ENCODE measurements around the gene GMPR.
"Not testable (repeated sequence)": the region's sequence is repeated elsewhere in the genome, so short reads cannot be mapped to it uniquely, and the experiment has no call there.

GMPR gene

GRCh38 chr6:16244869-16245451 lies 6.6 kb downstream of the GMPR start:
- DNase-seq (ENCODE audit: low spot score), result peak; percentile 60

- no peak for DNase-seq (ENCODE audit: low spot score)
Measured at GRCh38 chr6:16248271-16248853, 10.0 kb downstream of the GMPR start.

DNA sequence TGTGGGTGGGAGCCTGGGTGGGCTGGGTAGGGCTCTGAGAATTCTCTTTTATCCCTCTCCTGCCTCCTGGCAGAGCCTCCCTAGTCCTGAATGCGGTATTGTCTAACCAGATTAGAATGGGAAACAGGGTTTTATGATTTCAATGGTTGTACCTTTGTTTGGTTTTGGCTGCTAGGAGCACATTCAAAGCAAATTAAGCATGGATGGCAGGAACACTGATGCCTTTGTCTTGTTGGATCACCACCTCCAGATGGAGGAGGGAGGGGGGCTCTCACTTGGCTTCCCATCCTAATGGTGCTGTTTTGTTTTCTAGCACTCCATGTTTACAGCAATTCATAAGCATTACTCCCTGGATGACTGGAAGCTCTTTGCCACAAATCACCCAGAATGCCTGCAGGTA lies 11.6 kb downstream of the GMPR start:
- DNase-seq (ENCODE audit: low spot score), result no peak

GRCh38 chr6:16251706-16252105 lies 13.3 kb downstream of the GMPR start:
- DNase-seq (ENCODE audit: low spot score), result no peak

DNA sequence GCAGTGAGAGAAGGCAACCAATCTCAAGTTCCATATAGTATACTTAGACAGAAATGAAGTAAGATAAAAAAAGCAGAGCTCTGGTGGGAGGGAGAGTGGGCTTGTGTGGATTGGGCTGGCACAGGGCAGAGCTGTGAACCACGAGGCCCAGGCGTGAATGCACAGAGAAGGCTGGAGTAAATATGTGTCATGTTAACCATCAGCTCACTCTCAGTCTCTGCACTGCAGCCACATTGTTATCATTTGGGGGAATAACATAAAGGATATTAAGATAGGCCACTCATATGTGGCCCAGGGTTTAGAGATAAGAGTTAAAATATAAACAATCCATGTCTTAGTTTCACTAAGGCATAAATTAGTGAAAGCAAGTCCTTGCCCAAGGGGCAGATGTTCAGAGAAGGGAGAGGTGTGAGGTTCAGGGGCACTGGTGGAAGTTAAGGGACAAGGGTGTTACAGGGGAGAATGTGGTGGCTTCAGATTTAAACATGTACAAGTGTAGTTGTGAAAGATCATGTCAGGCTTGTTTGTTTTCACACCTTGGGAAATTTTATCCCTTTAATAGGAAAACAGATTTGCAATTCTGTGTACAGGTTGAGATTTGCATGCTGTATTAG lies 14.4 kb downstream of the GMPR start:
- DNase-seq (ENCODE audit: low spot score), result no peak

GRCh38 chr6:16253399-16254144 lies 15.2 kb downstream of the GMPR start:
- no peak for DNase-seq (ENCODE audit: low spot score)

GRCh38 chr6:16254535-16254934 lies 16.1 kb downstream of the GMPR start:
- DNase-seq (ENCODE audit: low spot score), result no peak

DNA sequence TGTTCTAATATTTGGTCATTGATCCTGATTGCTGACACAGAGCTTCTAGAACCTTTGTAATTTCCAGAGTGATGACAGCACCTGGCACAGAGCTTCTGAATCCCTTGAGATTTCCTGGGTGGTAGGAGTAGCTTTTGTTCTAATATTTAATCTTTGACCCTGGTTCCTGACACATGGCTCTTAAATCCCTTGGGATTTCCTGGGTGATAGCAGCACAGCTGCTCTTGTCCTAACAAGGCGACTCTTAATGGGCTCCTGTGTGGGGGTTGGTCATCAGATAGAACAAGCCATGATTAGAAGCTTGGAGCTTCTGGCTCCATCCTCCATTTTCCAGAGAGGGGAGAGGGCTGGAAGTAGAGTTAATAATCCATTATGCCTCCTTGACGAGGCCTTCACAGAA lies 18.4 kb downstream of the GMPR start:
- DNase-seq (ENCODE audit: low spot score), result no peak

DNA sequence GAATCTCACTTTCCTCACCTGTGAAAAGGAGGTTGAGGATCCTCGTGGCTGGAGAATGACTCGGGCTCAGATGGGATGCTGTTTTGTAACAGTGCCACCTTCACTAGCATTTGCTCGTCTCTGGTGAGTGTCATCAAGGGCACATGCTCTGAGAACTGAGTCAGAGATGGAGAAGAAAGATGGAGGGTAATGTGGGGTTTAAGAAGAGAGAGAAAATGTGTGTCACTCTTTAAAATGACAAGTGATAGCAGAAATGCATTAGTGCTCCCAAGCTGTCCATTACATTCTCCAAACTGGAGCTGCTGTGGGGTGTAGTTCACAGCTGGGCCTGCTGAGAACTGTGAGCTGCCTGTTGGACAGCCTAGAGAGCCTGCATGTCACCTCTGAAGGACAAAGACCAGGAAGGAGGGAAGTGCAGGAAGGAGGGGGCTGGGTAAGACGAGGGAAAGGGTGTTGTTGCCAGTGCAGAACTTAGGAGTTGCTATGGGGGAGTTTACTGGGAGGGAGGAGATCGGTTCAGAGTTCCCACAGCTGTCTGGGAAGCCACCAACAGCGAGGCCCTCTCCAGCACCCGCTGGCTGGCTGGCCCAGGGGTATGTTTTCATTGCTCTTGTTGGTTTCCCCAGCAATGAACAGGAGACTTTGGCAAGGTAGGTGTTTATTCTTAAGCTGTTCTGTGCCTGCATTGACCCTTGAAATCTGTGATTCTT lies 19.8 kb downstream of the GMPR start:
- no peak for DNase-seq (ENCODE audit: low spot score)

DNA sequence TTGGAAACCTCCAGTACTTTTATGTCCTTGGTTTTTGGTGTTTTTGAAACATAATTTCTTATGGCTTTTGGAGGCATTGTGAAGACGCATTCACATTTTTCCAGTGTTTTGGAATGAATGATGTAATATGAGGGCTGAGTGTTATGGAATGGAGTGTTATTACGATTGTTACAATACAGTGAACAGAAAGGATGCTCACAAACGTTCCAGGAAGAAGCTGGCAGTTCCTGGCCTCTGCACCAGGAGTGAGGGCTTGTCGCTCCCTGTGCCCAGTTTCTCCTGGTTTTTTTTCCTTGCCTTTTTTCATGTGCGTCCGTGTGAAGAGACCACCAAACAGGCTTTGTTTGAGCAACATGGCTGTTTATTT lies 20.3 kb downstream of the GMPR start:
- DNase-seq (ENCODE audit: low spot score), result no peak

- DNase-seq (ENCODE audit: low spot score), result not testable (repeated sequence)
Measured at GRCh38 chr6:16259604-16260003, 21.2 kb downstream of the GMPR start.

- not testable (repeated sequence) for DNase-seq (ENCODE audit: low spot score)
Measured at GRCh38 chr6:16260602-16261001, 22.2 kb downstream of the GMPR start.

GRCh38 chr6:16262773-16263172 lies 24.4 kb downstream of the GMPR start:
- DNase-seq (ENCODE audit: low spot score), result not testable (repeated sequence)

DNA sequence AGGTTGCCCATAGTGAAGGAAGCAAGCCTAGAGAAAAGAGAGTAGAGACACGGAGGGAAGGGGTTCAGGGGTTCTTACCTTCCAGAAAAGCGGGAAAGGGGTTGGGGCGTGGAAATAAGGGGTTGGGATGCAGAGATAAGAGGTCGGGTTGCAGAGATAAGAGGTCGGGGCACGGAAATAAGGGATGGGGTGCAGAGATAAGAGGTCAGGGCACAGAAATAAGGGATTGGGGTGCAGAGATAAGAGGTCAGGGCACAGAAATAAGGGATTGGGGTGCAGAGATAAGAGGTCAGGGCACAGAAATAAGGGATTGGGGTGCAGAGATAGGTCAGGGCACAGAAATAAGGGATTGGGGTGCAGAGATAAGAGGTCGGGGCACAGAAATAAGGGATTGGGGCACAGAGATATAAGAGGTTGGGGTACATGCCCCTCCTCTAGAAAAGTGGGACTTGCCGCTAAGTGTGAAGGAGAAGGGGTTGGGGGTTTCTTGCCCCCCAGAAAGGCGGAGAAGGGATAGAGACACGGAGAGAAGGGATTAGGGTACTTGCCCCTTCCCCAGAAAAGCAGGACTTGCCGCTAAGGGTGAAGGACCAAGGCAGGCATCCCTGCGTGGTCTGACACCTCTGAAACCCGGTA lies 25.2 kb downstream of the GMPR start:
- not testable (repeated sequence) for DNase-seq (ENCODE audit: low spot score)

GRCh38 chr6:16264785-16265184 lies 26.4 kb downstream of the GMPR start:
- no peak for DNase-seq (ENCODE audit: low spot score)

DNA sequence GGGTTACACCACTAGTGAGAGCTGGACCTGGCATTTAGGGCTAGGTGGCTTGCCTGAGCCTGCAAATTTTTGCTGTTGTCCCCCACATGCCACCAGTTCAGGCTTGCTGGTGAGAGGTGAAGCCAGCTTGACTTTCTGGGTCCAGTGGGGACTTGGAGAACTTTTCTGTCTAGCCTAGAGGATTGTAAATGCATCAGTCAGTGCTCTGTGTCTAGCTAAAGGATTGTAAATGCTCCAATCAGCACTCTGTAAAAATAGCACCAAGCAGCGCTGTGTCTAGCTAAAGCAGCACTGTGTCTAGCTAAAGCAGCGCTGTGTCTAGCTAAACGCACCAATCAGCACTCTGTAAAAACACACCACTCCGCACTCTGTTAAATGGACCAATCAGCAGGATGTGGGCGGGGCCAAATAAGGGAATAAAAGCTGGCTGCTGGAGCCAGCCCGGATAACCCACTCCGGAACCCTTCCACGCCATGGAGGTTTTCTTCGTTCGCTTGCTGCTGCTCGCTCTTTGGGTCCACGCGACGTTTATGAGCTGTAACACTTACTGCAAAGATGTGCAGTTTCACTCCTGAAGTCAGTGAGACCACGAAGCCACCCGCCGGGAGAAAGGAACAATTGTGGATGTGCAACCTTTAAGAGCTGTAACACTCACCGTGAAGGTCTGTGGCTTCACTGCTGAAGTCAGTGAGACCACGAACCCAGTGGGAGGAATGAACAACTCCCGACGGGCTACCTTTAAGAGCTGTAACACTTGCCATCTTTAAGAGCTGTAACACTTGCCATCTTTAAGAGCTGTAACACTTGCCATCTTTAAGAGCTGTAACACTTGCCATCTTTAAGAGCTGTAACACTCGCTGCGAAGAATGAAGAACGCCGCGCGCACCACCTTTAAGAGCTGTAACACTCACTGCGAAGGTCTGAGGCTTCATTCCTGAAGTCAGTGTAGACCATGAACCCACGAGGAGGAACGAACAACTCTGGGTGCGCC lies 27.3 kb downstream of the GMPR start:
- DNase-seq (ENCODE audit: low spot score), result no peak

DNA sequence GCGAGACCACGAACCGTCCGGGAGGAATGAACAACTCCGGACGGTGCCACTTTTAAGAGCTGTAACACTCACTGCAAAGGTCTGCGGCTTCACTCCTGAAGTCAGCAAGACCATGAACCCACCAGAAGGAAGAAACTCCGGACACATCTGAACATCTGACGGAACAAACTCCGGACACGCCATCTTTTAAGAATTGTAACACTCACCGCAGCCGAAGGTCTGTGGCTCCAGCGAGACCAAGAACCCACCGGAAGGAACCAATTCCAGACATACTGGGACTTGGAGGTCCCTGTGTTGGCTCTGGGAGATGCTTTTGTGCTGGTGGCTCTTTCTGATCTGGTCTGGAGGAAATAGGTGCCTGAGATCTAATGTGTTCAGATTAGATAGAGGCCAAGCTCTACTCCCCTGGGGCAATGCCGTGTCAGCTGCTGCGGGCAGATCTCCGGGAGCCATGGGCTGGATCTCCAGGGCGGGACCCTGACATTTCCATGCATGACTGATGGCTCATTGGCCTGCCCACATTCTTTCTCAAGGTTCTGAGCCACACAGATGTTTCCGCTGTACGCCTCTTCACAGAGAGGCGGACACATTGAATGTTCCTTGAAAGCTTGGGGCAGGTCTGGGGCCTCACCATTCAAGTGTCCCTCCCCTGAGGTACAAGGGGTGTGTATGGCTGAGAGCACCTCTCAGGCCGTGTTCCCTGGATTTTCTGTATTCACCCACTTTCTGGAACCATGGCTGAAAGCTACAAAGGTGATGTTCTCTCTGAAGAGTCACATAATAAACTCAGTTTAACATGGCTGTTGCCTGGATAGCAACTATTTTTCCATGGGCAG lies 29.3 kb downstream of the GMPR start:
- DNase-seq (ENCODE audit: low spot score), result no peak

GRCh38 chr6:16269442-16270070 lies 31.2 kb downstream of the GMPR start:
- not testable (repeated sequence) for DNase-seq (ENCODE audit: low spot score)

DNA sequence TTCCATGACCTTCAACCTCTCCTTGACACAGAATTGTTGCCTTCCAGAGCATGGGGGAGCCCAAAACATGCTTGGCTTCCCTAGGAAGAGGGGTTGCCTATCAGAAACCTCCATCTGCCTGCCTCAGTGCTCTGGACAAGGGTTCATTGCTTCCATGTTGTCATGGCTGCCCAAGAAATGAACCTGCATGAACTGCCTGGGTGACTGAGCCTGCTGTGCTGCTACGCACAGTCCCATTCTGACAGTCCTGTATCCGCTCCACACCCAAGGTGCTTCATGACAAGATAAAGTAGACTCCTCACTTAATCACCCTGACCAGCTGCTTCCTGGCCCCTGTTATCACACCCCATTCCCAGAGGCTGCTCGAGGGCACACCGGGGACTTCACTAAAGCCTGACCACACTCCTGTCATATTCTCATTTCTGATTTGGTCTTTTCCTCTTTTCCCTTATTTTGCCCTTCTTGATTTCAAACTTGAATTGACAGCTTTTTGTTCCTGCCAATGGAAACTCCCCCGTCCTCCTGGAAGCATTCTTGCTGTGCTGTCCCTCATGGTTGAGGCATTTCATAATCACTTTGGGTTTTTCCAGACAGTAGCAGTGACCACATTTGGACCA lies 31.9 kb downstream of the GMPR start:
- DNase-seq (ENCODE audit: low spot score), result no peak

All from cerebellar cortex (tissue), 1 donor.